SU-DHL-6 (cell line): ENCODE data around the gene MIF4GD.

ENCODE experiments used
- H2AFZ ChIP-seq: fragments of 200-600 bp; sonication (generic); 2 replicates; pipeline ENCODE4 v1.6.1; 2014; ENCODE audit warnings: low read depth, mild to moderate bottlenecking, moderate library complexity, mixed read lengths, antibody characterized with exemption, low read length; ENCODE audit not compliant: severe bottlenecking
- H3F3A ChIP-seq: fragments of 200-600 bp; shearing (Covaris generic); 2 replicates; pipeline ENCODE4 v1.6.0; 2016; ENCODE audit warnings: antibody characterized with exemption, mild to moderate bottlenecking; ENCODE audit not compliant: insufficient read depth
- H3K27ac ChIP-seq: fragments of 200-600 bp; sonication (generic); 2 replicates; pipeline ENCODE4 v1.5.1; 2016; ENCODE audit warnings: low read depth, mild to moderate bottlenecking, low read length, moderate library complexity, mixed read lengths
- H3K27me3 ChIP-seq: fragments of 200-600 bp; sonication (generic), shearing (Covaris generic); 2 replicates; pipeline ENCODE4 v1.6.0; 2014; ENCODE audit warnings: mild to moderate bottlenecking, low read length
- H3K36me3 ChIP-seq: fragments of 200-600 bp; sonication (generic); 2 replicates; pipeline ENCODE4 v1.6.1; 2014; ENCODE audit warnings: mild to moderate bottlenecking, low read length, mixed read lengths
- H3K4me2 ChIP-seq: fragments of 300-600, 200-600 bp; shearing (Covaris generic), sonication (generic); 2 replicates; pipeline ENCODE4 v1.6.0; 2014; ENCODE audit warnings: low read length, low read depth, mild to moderate bottlenecking; ENCODE audit not compliant: poor library complexity, severe bottlenecking
- H3K4me3 ChIP-seq: fragments of 200-600 bp; sonication (generic); 2 replicates; pipeline ENCODE4 v1.5.1; 2014; ENCODE audit warnings: antibody characterized with exemption, low read length, mild to moderate bottlenecking, mixed read lengths; ENCODE audit not compliant: insufficient read depth, poor library complexity, severe bottlenecking
- H3K79me2 ChIP-seq: fragments of 200-600 bp; sonication (generic); 2 replicates; pipeline ENCODE4 v1.6.1; 2014; ENCODE audit warnings: mild to moderate bottlenecking, low read length, moderate library complexity; ENCODE audit not compliant: insufficient read depth
- H3K9ac ChIP-seq: fragments of 200-600 bp; sonication (generic); 2 replicates; pipeline ENCODE4 v1.7.0; 2014; ENCODE audit warnings: mild to moderate bottlenecking, low read length
- H3K9me2 ChIP-seq: fragments of 200-600 bp; sonication (generic); replicated peaks from 2 replicates; pipeline ENCODE4 v1.6.1; 2014; ENCODE audit warnings: low read length; ENCODE audit not compliant: insufficient read depth
- H3K9me3 ChIP-seq: fragments of 200-600 bp; sonication (generic); 2 replicates; pipeline ENCODE4 v1.6.1; 2014; ENCODE audit warnings: low read length, mixed read lengths; ENCODE audit not compliant: insufficient read depth
- H4K20me1 ChIP-seq: fragments of 200-600 bp; sonication (generic); 2 replicates; pipeline ENCODE4 v1.6.1; 2014; ENCODE audit warnings: low read depth, mild to moderate bottlenecking, antibody characterized with exemption, low read length, moderate library complexity, mixed read lengths
- CTCF ChIP-seq: fragments of 200-600 bp; sonication (generic); IDR thresholded peaks from one replicate; pipeline ENCODE4 v1.5.1; 2017; ENCODE audit warnings: antibody characterized with exemption, mild to moderate bottlenecking, low read length, moderate library complexity; ENCODE audit not compliant: insufficient read depth, poor library complexity, severe bottlenecking
- EZH2phosphoT487 ChIP-seq: fragments of 200-600 bp; sonication (generic), shearing (Covaris generic); conservative IDR thresholded peaks from 2 replicates; pipeline ENCODE4 v1.6.1; 2018; ENCODE audit warnings: mild to moderate bottlenecking, antibody characterized with exemption, low read length, moderate library complexity, mixed read lengths

The MIF4GD gene

GRCh38 chr17:75237100-75238014 is 33.7 kb downstream of the MIF4GD start:
- Histone ChIP-seq H3K79me2 (no peaks in the 10 kb centered on the region), H4K20me1 (no peaks in the 10 kb centered on the region), H2AFZ (no peak overlapping the region), H3K4me3 (no peak overlapping the region), H3K4me2 (no peak overlapping the region), H3F3A (peaks cover 6% of the 10 kb centered on the region; the same call in 1 of the 2 replicates), H3K27me3 (no peaks in the 10 kb centered on the region), H3K36me3 (peaks cover 4% of the 10 kb centered on the region; the same call in 1 of the 2 replicates), H3K27ac (no peak overlapping the region), H3K9me3 (no peaks in the 10 kb centered on the region), H3K9me2 (no peaks in the 10 kb centered on the region), H3K9ac (no peak overlapping the region)
- TF ChIP-seq EZH2phosphoT487, result no peak
- no peak for TF ChIP-seq CTCF

GRCh38 chr17:75232786-75233185 is 38.2 kb downstream of the MIF4GD start:
- Histone ChIP-seq H3K27me3 (no peaks in the 10 kb centered on the region), H3K9me3 (no peaks in the 10 kb centered on the region), H4K20me1 (no peaks in the 10 kb centered on the region), H3K79me2 (no peaks in the 10 kb centered on the region), H3K9me2 (no peaks in the 10 kb centered on the region), H3K4me3 (no peak overlapping the region), H2AFZ (no peak overlapping the region), H3K27ac (no peak overlapping the region), H3F3A (no peaks in the 10 kb centered on the region), H3K9ac (no peak overlapping the region), H3K36me3 (peaks cover 11% of the 10 kb centered on the region; the same call in 1 of the 2 replicates), H3K4me2 (no peak overlapping the region)
- TF ChIP-seq CTCF, result no peak
- no peak for TF ChIP-seq EZH2phosphoT487

DNA sequence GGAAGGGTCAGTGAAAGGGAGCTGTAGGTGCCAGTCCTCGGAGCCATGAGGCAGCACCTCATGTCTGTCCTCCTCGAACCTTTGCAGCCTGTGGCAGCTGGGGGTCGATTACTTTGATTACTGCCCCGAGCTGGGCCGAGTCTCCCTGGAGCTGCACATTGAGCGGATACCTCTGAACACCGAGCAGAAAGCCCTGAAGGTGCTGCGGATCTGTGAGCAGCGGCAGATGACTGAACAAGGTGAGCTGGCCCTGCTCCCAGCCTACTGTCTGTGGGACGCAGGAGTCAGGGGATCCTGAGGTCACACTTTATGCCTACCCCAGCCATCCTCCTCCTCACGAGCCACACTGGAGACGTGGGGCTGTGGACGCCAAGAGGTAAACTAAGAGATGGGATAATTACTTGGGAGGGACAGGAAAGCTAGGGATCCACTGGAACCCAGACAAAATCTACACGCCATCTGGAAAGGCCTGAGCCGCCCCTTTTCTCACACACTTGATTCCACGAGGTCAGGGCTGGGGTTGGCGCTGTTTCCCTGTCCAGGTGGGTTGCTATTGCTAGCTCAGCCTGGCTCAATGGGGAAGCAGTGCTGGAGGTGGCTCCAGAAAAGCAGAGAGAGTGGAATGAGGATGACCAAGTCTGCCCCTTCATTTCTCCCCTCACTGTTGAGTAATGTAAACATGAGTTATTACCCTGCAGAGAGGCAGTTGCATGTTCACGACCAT is 39.1 kb downstream of the MIF4GD start:
- Histone ChIP-seq H3K27me3 (no peaks in the 10 kb centered on the region), H3K9ac (no peak overlapping the region), H3F3A (no peaks in the 10 kb centered on the region), H3K9me3 (no peaks in the 10 kb centered on the region), H3K79me2 (no peaks in the 10 kb centered on the region), H3K4me3 (no peak overlapping the region), H3K36me3 (peaks cover 12% of the 10 kb centered on the region; the same call in 1 of the 2 replicates), H3K4me2 (no peak overlapping the region), H3K9me2 (no peaks in the 10 kb centered on the region), H3K27ac (no peak overlapping the region), H2AFZ (no peak overlapping the region), H4K20me1 (no peaks in the 10 kb centered on the region)
- no peak for TF ChIP-seq EZH2phosphoT487
- no peak for TF ChIP-seq CTCF
